Activated CD4-positive, alpha-beta memory T cell treated with anti-CD3 and anti-CD28 coated beads for 36 hours (primary cell): ENCODE measurements around the gene METRN. TPM values are rescaled to one million over a fixed set of nuclear protein-coding genes. Genes with fewer than 3 reads are reported as not detected.

Source experiments
- CTCF ChIA-PET: fragments of 350-600 bp; sonication (Branson Sonifier 250); formaldehyde crosslinking; loops from one replicate; lab custom pipeline; 2021; ENCODE audit warnings: antibody characterized with exemption, inconsistent platforms; lab: Charles Lee
- POLR2A ChIA-PET: fragments of 350-600 bp; sonication (Branson Sonifier 250); formaldehyde crosslinking; loops from one replicate; lab custom pipeline; 2021; ENCODE audit warnings: antibody characterized with exemption; lab: Charles Lee
- DNase-seq: peaks from one replicate; pipeline ENCODE4 v3.0.0-alpha.2; 2020
- H3K27ac Mint-ChIP-seq: one replicate; pipeline ENCODE4 v1.8.0; 2021; ENCODE audit warnings: mixed read lengths
- H3K27me3 Mint-ChIP-seq: one replicate; pipeline ENCODE4 v1.8.0; 2021; ENCODE audit warnings: mixed read lengths
- H3K36me3 Mint-ChIP-seq: one replicate; pipeline ENCODE4 v1.8.0; 2021; ENCODE audit warnings: mixed read lengths
- H3K4me1 Mint-ChIP-seq: one replicate; pipeline ENCODE4 v1.8.0; 2021; ENCODE audit warnings: low read depth, mixed read lengths
- H3K4me3 Mint-ChIP-seq: one replicate; pipeline ENCODE4 v1.8.0; 2021; ENCODE audit warnings: mild to moderate bottlenecking, mixed read lengths
- H3K9me3 Mint-ChIP-seq: one replicate; pipeline ENCODE4 v1.8.0; 2021; ENCODE audit warnings: mixed read lengths
- intact Hi-C: fragments of 100-400 bp; cut with micrococcal nuclease; formaldehyde crosslinking; loops from one replicate; pipeline ENCODE4 v1.15.1; 2023
- total RNA-seq, 2 experiments: library from RNA; stranded (reverse); gene quantifications; one replicate each; pipeline ENCODE4 v1.2.3, GENCODE V29; 2021

METRN gene
- total RNA-seq, 2 experiments from 2014 or later = 14.6 to 16.0 TPM

GRCh38 chr16:728890-729744 lies 14.2 kb downstream of the METRN start:
- Mint-ChIP-seq H3K9me3 (no peaks in the 10 kb centered on the region), H3K27ac (no peak overlapping the region), H3K4me3 (peak overlapping the region; percentile 57), H3K36me3 (no peaks in the 10 kb centered on the region), H3K27me3 (no peaks in the 10 kb centered on the region), H3K4me1 (no peaks in the 10 kb centered on the region)
- DNase-seq = no peak
- CTCF ChIA-PET = interaction anchor here (2.7 to 5.5 kb wide), 2 partner anchors 9 to 13 kb away, joined by 11 to 33 read pairs; partner anchors contain the start of genes ANTKMT and METRN
- intact Hi-C loops = no loop called here
- POLR2A ChIA-PET = interaction anchor here (0.6 to 1.6 kb wide), 6 partner anchors 7 to 278 kb away, joined by 3 to 8 read pairs (median 3); partner anchors contain the start of genes CHTF18, CIAO3, RPUSD1 and STUB1

- no peak for DNase-seq
- H3K4me3 Mint-ChIP-seq = no peak overlapping the region
Measured at GRCh38 chr16:729768-730665, 15.1 kb downstream of the METRN start.

GRCh38 chr16:730666-731509 lies 16.0 kb downstream of the METRN start:
- CTCF ChIA-PET = interaction anchor here (1.1 to 5.5 kb wide), 2 partner anchors 10 kb away, joined by 3 to 33 read pairs; partner anchors contain the start of genes ANTKMT and CIAO3
- H3K9me3 Mint-ChIP-seq = no peaks in the 10 kb centered on the region
- intact Hi-C loops = no loop called here
- peaks cover 9% of the 10 kb centered on the region for H3K4me1 Mint-ChIP-seq
- no peak for DNase-seq
- no peak overlapping the region for H3K4me3 Mint-ChIP-seq
- H3K27me3 Mint-ChIP-seq = no peaks in the 10 kb centered on the region
- H3K27ac Mint-ChIP-seq = no peak overlapping the region
- H3K36me3 Mint-ChIP-seq = peaks cover 8% of the 10 kb centered on the region
- POLR2A ChIA-PET = no interaction called here

More at GRCh38 chr16:729768-730665, 15.1 kb downstream of the METRN start:
- H3K27ac Mint-ChIP-seq = no peak overlapping the region
- H3K9me3 Mint-ChIP-seq = no peaks in the 10 kb centered on the region
- POLR2A ChIA-PET = interaction anchor here (0.6 to 1.0 kb wide), 2 partner anchors 14 to 277 kb away, joined by 3 read pairs; no protein-coding TSS in a partner anchor
- no peaks in the 10 kb centered on the region for H3K27me3 Mint-ChIP-seq
- peaks cover 3% of the 10 kb centered on the region for H3K36me3 Mint-ChIP-seq
- CTCF ChIA-PET = interaction anchor here (5.5 kb wide), 1 partner anchor 10 kb away, joined by 33 read pairs; the partner anchor contains the start of gene ANTKMT
- intact Hi-C loops = no loop called here
- H3K4me1 Mint-ChIP-seq = peaks cover under 1% of the 10 kb centered on the region

- ChIA-PET POLR2A (no interaction called here), CTCF (interaction anchor here (1.0 to 5.5 kb wide), 4 partner anchors 8 to 56 kb away, joined by 4 to 33 read pairs (median 4); partner anchors contain the start of genes ANTKMT, CHTF18 and RPUSD1)
- Mint-ChIP-seq H3K9me3 (no peaks in the 10 kb centered on the region), H3K36me3 (peaks cover 17% of the 10 kb centered on the region), H3K4me1 (peaks cover 17% of the 10 kb centered on the region), H3K27me3 (no peaks in the 10 kb centered on the region), H3K27ac (no peak overlapping the region), H3K4me3 (no peak overlapping the region)
- intact Hi-C loops = no loop called here
- DNase-seq = no peak
Measured at GRCh38 chr16:732332-732731, 17.4 kb downstream of the METRN start.

- peaks cover 22% of the 10 kb centered on the region for H3K36me3 Mint-ChIP-seq
- ChIA-PET CTCF (interaction anchor here (1.0 to 5.5 kb wide), 4 partner anchors 8 to 56 kb away, joined by 4 to 33 read pairs (median 4); partner anchors contain the start of genes ANTKMT, CHTF18 and RPUSD1), POLR2A (no interaction called here)
- H3K4me3 Mint-ChIP-seq = no peak overlapping the region
- no peak for DNase-seq
- H3K4me1 Mint-ChIP-seq = peaks cover 20% of the 10 kb centered on the region
- no peaks in the 10 kb centered on the region for H3K27me3 Mint-ChIP-seq
- intact Hi-C loops = no loop called here
- H3K9me3 Mint-ChIP-seq = no peaks in the 10 kb centered on the region
- no peak overlapping the region for H3K27ac Mint-ChIP-seq
Measured at GRCh38 chr16:732936-733335, 18.0 kb downstream of the METRN start.

GRCh38 chr16:733382-734207 lies 18.7 kb downstream of the METRN start:
- DNase-seq = peak; percentile 51
- peaks cover 24% of the 10 kb centered on the region for H3K36me3 Mint-ChIP-seq
- H3K4me3 Mint-ChIP-seq = no peak overlapping the region
- H3K9me3 Mint-ChIP-seq = no peaks in the 10 kb centered on the region
- ChIA-PET CTCF (interaction anchor here (0.6 to 1.5 kb wide), 5 partner anchors 9 to 55 kb away, joined by 3 to 4 read pairs (median 4); partner anchors contain the start of genes CHTF18 and RPUSD1), POLR2A (no interaction called here)
- no peak overlapping the region for H3K27ac Mint-ChIP-seq
- intact Hi-C loops = no loop called here
- no peaks in the 10 kb centered on the region for H3K27me3 Mint-ChIP-seq
- H3K4me1 Mint-ChIP-seq = peaks cover 20% of the 10 kb centered on the region

GRCh38 chr16:734208-734980 lies 19.5 kb downstream of the METRN start:
- intact Hi-C loops = no loop called here
- no peak for DNase-seq
- Mint-ChIP-seq H3K27ac (no peak overlapping the region), H3K36me3 (peaks cover 24% of the 10 kb centered on the region), H3K4me1 (peaks cover 21% of the 10 kb centered on the region), H3K4me3 (no peak overlapping the region), H3K9me3 (no peaks in the 10 kb centered on the region), H3K27me3 (no peaks in the 10 kb centered on the region)
- ChIA-PET POLR2A (interaction anchor here (1.5 kb wide), 1 partner anchor 12 kb away, joined by 10 read pairs; the partner anchor contains the start of gene ANTKMT), CTCF (interaction anchor here (0.6 to 2.9 kb wide), 4 partner anchors 14 to 37 kb away, joined by 3 to 16 read pairs (median 8); partner anchors contain the start of gene ANTKMT)

GRCh38 chr16:734981-735881 lies 20.3 kb downstream of the METRN start:
- Mint-ChIP-seq H3K9me3 (no peaks in the 10 kb centered on the region), H3K27me3 (no peaks in the 10 kb centered on the region), H3K4me3 (no peak overlapping the region), H3K27ac (peak overlapping the region; percentile 86), H3K36me3 (peaks cover 24% of the 10 kb centered on the region), H3K4me1 (peaks cover 29% of the 10 kb centered on the region)
- CTCF ChIA-PET = interaction anchor here (0.6 to 2.9 kb wide), 10 partner anchors 9 to 53 kb away, joined by 3 to 16 read pairs (median 4); partner anchors contain the start of genes ANTKMT, CCDC78, CHTF18 and HAGHL
- intact Hi-C loops = loop anchor here (5.0 kb wide), 1 partner anchor 98 kb away; the partner anchor contains the start of gene METTL26
- POLR2A ChIA-PET = interaction anchor here (0.7 to 1.7 kb wide), 6 partner anchors 7 to 51 kb away, joined by 3 to 10 read pairs (median 6); partner anchors contain the start of gene ANTKMT
- no peak for DNase-seq
